GM12872 (cell line): ENCODE measurements around the gene LDAF1.

Source experiments
- TF ChIP-seq, protein P1 (sequence below): IDR thresholded peaks from 3 replicates; pipeline ENCODE4 v1.5.1; 2011; ENCODE audit warnings: low read depth, mild to moderate bottlenecking, low read length, moderate library complexity; ENCODE audit not compliant: insufficient read depth

LDAF1 gene

DNA sequence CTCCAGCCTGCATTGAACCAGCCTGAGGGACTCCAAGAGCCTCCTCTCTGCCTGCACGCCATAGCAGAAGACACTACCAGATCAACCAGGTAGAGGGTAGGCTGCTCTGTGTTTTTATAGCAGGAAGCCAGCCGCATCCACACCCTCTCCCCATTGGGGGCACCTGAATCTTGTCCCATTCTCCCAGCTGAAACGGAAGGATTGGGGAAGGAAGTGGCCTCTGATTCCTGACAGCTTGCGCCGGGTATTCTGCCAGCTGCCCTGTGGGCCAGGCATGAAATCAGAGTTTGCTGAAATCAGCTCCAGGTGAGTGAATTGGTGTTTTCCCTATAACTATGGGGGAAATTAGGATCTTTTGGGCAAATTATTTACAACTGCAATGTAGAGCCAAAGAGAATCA lies 53.0 kb downstream of the LDAF1 start, which contains the start of gene ZP2:
TSS of gene ZP2 (minus strand) at position 89 of the 400 bp plus-strand sequence. CDS start at position 62, 27 bp downstream.
- TF ChIP-seq, protein P1, sequence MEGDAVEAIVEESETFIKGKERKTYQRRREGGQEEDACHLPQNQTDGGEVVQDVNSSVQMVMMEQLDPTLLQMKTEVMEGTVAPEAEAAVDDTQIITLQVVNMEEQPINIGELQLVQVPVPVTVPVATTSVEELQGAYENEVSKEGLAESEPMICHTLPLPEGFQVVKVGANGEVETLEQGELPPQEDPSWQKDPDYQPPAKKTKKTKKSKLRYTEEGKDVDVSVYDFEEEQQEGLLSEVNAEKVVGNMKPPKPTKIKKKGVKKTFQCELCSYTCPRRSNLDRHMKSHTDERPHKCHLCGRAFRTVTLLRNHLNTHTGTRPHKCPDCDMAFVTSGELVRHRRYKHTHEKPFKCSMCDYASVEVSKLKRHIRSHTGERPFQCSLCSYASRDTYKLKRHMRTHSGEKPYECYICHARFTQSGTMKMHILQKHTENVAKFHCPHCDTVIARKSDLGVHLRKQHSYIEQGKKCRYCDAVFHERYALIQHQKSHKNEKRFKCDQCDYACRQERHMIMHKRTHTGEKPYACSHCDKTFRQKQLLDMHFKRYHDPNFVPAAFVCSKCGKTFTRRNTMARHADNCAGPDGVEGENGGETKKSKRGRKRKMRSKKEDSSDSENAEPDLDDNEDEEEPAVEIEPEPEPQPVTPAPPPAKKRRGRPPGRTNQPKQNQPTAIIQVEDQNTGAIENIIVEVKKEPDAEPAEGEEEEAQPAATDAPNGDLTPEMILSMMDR = no peak

- TF ChIP-seq, protein P1 = no peak
Observed at GRCh38 chr16:21214086-21214485, 55.6 kb downstream of the LDAF1 start.

GRCh38 chr16:21217121-21217520 lies 58.6 kb downstream of the LDAF1 start:
- TF ChIP-seq, protein P1 = no peak

GRCh38 chr16:21218153-21218552 lies 59.7 kb downstream of the LDAF1 start:
- TF ChIP-seq, protein P1 = no peak

- TF ChIP-seq, protein P1 = no peak
Observed at GRCh38 chr16:21219551-21219950, 61.1 kb downstream of the LDAF1 start.

DNA sequence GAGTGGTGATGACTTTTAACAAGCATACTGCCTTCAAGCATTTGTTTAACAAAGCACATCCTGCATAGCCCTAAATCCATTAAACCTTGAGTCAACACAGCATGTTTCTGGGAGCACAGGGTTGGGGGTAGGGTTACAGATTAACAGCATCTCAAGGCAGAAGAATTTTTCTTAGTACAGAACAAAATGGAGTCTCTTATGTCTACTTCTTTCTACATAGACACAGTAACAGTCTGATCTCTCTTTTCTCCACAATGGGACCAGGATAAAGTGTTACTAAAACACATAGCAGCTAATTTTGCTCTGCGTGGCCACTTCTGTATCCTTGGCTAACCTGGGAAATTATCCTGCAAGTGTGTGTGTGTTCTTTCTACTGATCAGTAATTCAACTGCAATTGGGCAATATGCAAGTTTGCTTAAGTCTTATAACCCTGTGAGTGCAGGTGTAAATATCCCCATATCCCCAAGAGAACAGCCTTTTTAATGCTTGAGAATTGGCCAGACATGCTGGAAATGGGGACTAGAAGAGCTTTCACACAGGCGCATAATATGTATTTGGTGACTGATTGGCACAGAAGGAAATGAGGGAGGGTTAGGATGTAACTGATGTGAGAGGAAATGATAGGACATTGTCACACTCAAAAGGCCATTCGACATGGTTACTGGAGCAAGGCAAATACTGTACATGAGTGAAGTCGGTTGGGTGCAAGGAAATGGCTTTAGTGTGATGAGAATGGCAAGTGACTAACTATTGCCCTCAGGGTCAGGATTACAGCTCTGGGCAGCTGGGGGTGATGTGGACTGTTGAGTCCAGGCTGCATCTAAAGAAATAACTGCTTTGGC lies 64.2 kb downstream of the LDAF1 start:
- TF ChIP-seq, protein P1 = no peak

- TF ChIP-seq, protein P1 = no peak
Observed at GRCh38 chr16:21223787-21224186, 65.3 kb downstream of the LDAF1 start.
